PC-3 (cell line): Measurements from ENCODE around the gene SMIM15. TPM values are rescaled to one million over a fixed set of nuclear protein-coding genes. Genes with fewer than 3 reads are reported as not detected.
A peak's percentile ranks its signal among the peaks of the same experiment; 100 is the strongest.

Source experiments
- ATAC-seq: fragments of 200-7000 bp; cut with Tn5 transposase; 2 replicates; pipeline ENCODE4 v1.9.1; 2020; ENCODE audit warnings: mild to moderate bottlenecking, moderate library complexity
- BruUV-seq: library from RNA; stranded (reverse); fragments of 400-500 nt; replicated peaks from 2 replicates; lab custom pipeline; 2021; lab: Mats Ljungman, UMichigan
- CTCF ChIA-PET: fragments of 300-600 bp; sonication (Branson Sonifier 250); formaldehyde crosslinking; loops from one replicate; lab custom pipeline; 2022; ENCODE audit warnings: antibody characterized with exemption; lab: Charles Lee
- POLR2A ChIA-PET: fragments of 300-600 bp; sonication (Branson Sonifier 250); formaldehyde crosslinking; loops from one replicate; lab custom pipeline; 2022; ENCODE audit warnings: antibody characterized with exemption; ENCODE audit not compliant: unreplicated experiment; lab: Charles Lee
- DNase-seq: peaks from one replicate; pipeline ENCODE4 v3.0.0-alpha.2; 2015
- H2AFZ ChIP-seq: fragments of 300-600 bp; sonication (generic); 2 replicates; pipeline ENCODE4 v1.6.0; 2016; ENCODE audit warnings: antibody characterized with exemption, low read length
- H3F3A ChIP-seq: fragments of 300-600 bp; sonication (generic); one replicate; pipeline ENCODE4 v1.6.0; 2017; ENCODE audit warnings: antibody characterized with exemption, low read length, control low read depth, mild to moderate bottlenecking; ENCODE audit not compliant: unreplicated experiment
- H3K27ac ChIP-seq: fragments of 300-600 bp; sonication (generic); 2 replicates; pipeline ENCODE4 v1.5.1; 2016; ENCODE audit warnings: mild to moderate bottlenecking, low read length
- H3K27me3 ChIP-seq: fragments of 300-600 bp; sonication (generic); 2 replicates; pipeline ENCODE4 v1.6.1; 2016; ENCODE audit warnings: low read length, mixed read lengths
- H3K36me3 ChIP-seq: fragments of 300-600 bp; sonication (generic); 2 replicates; pipeline ENCODE4 v1.6.1; 2016; ENCODE audit warnings: low read depth, mixed run types, low read length, mixed read lengths
- H3K4me1 ChIP-seq: fragments of 300-600 bp; sonication (generic); 2 replicates; pipeline ENCODE4 v1.5.1; 2016; ENCODE audit warnings: low read length; ENCODE audit not compliant: insufficient read depth
- H3K4me2 ChIP-seq: fragments of 300-600 bp; sonication (generic); 2 replicates; pipeline ENCODE4 v1.6.0; 2016; ENCODE audit warnings: low read length
- H3K4me3 ChIP-seq: fragments of 300-600 bp; sonication (generic); 2 replicates; pipeline ENCODE4 v1.5.1; 2016; ENCODE audit warnings: mild to moderate bottlenecking, low read length, mixed read lengths
- H3K79me2 ChIP-seq: fragments of 300-600 bp; sonication (generic); 2 replicates; pipeline ENCODE4 v1.6.1; 2017; ENCODE audit warnings: low read length, mixed read lengths
- H3K9ac ChIP-seq: fragments of 300-600 bp; sonication (generic); 2 replicates; pipeline ENCODE4 v1.6.0; 2016; ENCODE audit warnings: mild to moderate bottlenecking, low read length
- H3K9me2 ChIP-seq: fragments of 300-600 bp; sonication (generic); replicated peaks from 2 replicates; pipeline ENCODE4 v1.6.1; 2016; ENCODE audit warnings: mixed run types, low read length, mixed read lengths
- H3K9me3 ChIP-seq: fragments of 300-600 bp; sonication (generic); 2 replicates; pipeline ENCODE4 v1.6.1; 2016; ENCODE audit warnings: low read length, mixed read lengths
- H4K20me1 ChIP-seq: fragments of 300-600 bp; sonication (generic); 2 replicates; pipeline ENCODE4 v1.6.1; 2016; ENCODE audit warnings: low read length, mixed read lengths
- CTCF ChIP-seq: fragments of 300-600 bp; sonication (generic); conservative IDR thresholded peaks from 2 replicates; pipeline ENCODE4 v1.5.1; 2017; ENCODE audit warnings: antibody characterized with exemption, low read depth, mild to moderate bottlenecking, low read length
- EZH2 ChIP-seq: fragments of 300-600 bp; sonication (generic); IDR thresholded peaks from one replicate; pipeline ENCODE4 v1.6.1; 2017; ENCODE audit warnings: antibody characterized with exemption, mild to moderate bottlenecking, low read length; ENCODE audit not compliant: unreplicated experiment
- EZH2phosphoT487 ChIP-seq: fragments of 300-600 bp; sonication (generic); IDR thresholded peaks from 2 replicates; pipeline ENCODE4 v1.6.1; 2018; ENCODE audit warnings: mild to moderate bottlenecking, antibody characterized with exemption, low read length, borderline replicate concordance
- intact Hi-C: fragments of 100-400 bp; cut with micrococcal nuclease; formaldehyde crosslinking; loops from 2 replicates; pipeline ENCODE4 v1.9.0; 2023
- total RNA-seq: library from RNA; depleted of rRNA; stranded (reverse); fragments of >200 nt; gene quantifications from 2 replicates; pipeline ENCODE4 v1.2.3, GENCODE V29; 2014

The SMIM15 gene
- total RNA-seq, 1 experiment from 2014 or later: 76.3 TPM

- intact Hi-C loops: loop anchor here (5.0 kb wide), 1 partner anchor 213 kb away; the partner anchor contains the start of genes ERCC8 and NDUFAF2
- Histone ChIP-seq H3K27ac (no peak overlapping the region), H4K20me1 (no peaks in the 10 kb centered on the region), H3K9me3 (no peaks in the 10 kb centered on the region), H3K4me1 (peaks cover 31% of the 10 kb centered on the region), H3K4me2 (peak overlapping the region; percentile 91), H3K4me3 (peak overlapping the region; percentile 98), H3K9me2 (no peaks in the 10 kb centered on the region), H3K9ac (peak overlapping the region; percentile 98; the same call in 1 of the 2 replicates), H3K36me3 (peaks cover 14% of the 10 kb centered on the region), H3K27me3 (no peaks in the 10 kb centered on the region), H3F3A (no peaks in the 10 kb centered on the region), H3K79me2 (peaks cover 63% of the 10 kb centered on the region), H2AFZ (no peak overlapping the region)
- ChIA-PET CTCF (no interaction called here), POLR2A (no interaction called here)
- TF ChIP-seq CTCF (no peak), EZH2phosphoT487 (no peak), EZH2 (no peak)
- DNase-seq (no peak), ATAC-seq (no peak)
- BruUV-seq: no TSS peak
Observed at GRCh38 chr5:61160497-61160896, 1.8 kb downstream of the SMIM15 start.

GRCh38 chr5:61159836-61160235 is 2.4 kb downstream of the SMIM15 start:
- Histone ChIP-seq H4K20me1 (no peaks in the 10 kb centered on the region), H3K9me2 (no peaks in the 10 kb centered on the region), H2AFZ (no peak overlapping the region), H3K79me2 (peaks cover 63% of the 10 kb centered on the region), H3K36me3 (peaks cover 14% of the 10 kb centered on the region), H3K4me1 (peaks cover 31% of the 10 kb centered on the region), H3F3A (no peaks in the 10 kb centered on the region), H3K9ac (no peak overlapping the region), H3K4me2 (peak overlapping the region; percentile 91), H3K27ac (no peak overlapping the region), H3K9me3 (no peaks in the 10 kb centered on the region), H3K27me3 (no peaks in the 10 kb centered on the region), H3K4me3 (peak overlapping the region; percentile 98; the same call in 1 of the 2 replicates)
- TF ChIP-seq CTCF: no peak
- TF ChIP-seq EZH2phosphoT487: no peak
- TF ChIP-seq EZH2: no peak
- DNase-seq (no peak), ATAC-seq (no peak)
- intact Hi-C loops: loop anchor here (5.0 kb wide), 1 partner anchor 213 kb away; the partner anchor contains the start of genes ERCC8 and NDUFAF2
- BruUV-seq: no TSS peak
- CTCF ChIA-PET: no interaction called here
- POLR2A ChIA-PET: no interaction called here

- Histone ChIP-seq H3K27ac (no peak overlapping the region), H3K4me3 (no peak overlapping the region; the same call in 1 of the 2 replicates), H3K9ac (no peak overlapping the region), H3F3A (no peaks in the 10 kb centered on the region), H3K4me1 (peaks cover 27% of the 10 kb centered on the region), H3K4me2 (peak overlapping the region; percentile 30; the same call in 1 of the 2 replicates), H3K9me2 (no peaks in the 10 kb centered on the region), H4K20me1 (no peaks in the 10 kb centered on the region), H3K79me2 (peaks cover 60% of the 10 kb centered on the region), H3K9me3 (no peaks in the 10 kb centered on the region), H3K36me3 (peaks cover 14% of the 10 kb centered on the region), H3K27me3 (no peaks in the 10 kb centered on the region), H2AFZ (no peak overlapping the region)
- no peak for ATAC-seq
- no TSS peak for BruUV-seq
- peak; percentile 10 for DNase-seq
- intact Hi-C loops: no loop called here
- TF ChIP-seq EZH2phosphoT487: no peak
- no peak for TF ChIP-seq EZH2
- peak; percentile 23; the same call in 1 of the 2 replicates for TF ChIP-seq CTCF
- POLR2A ChIA-PET: no interaction called here
- CTCF ChIA-PET: no interaction called here
Observed at GRCh38 chr5:61159070-61159469, 3.2 kb downstream of the SMIM15 start.
